Astrocyte (in vitro differentiated cells and primary cell): ENCODE measurements around the gene ABCA1. TPM values are rescaled to one million over a fixed set of nuclear protein-coding genes. Genes with fewer than 3 reads are reported as not detected.

ENCODE experiments used
- DNase-seq: peaks from one replicate; pipeline ENCODE4 v3.0.0-alpha.2; 2010; ENCODE audit warnings: low read depth
- FAIRE-seq: peaks from 2 replicates; lab custom pipeline; 2011; peaks lifted over from hg19 to GRCh38; lab: Jason Lieb, UNC
- H2AFZ ChIP-seq: 2 replicates; pipeline ENCODE4 v1.6.0; 2012; ENCODE audit warnings: low read depth, low read length, inconsistent platforms
- H3K27ac ChIP-seq: 2 replicates; pipeline ENCODE4 v1.5.1; 2011; ENCODE audit warnings: low read depth, low read length, inconsistent platforms
- H3K27me3 ChIP-seq: 2 replicates; pipeline ENCODE4 v1.6.0; 2011; ENCODE audit warnings: low read length, inconsistent platforms; ENCODE audit not compliant: insufficient read depth
- H3K36me3 ChIP-seq: 2 replicates; pipeline ENCODE4 v1.5.1; 2011; ENCODE audit warnings: low read length, inconsistent platforms; ENCODE audit not compliant: insufficient read depth
- H3K4me1 ChIP-seq: 2 replicates; pipeline ENCODE4 v1.5.1; 2011; ENCODE audit warnings: low read length, inconsistent platforms; ENCODE audit not compliant: insufficient read depth
- H3K4me2 ChIP-seq: 2 replicates; pipeline ENCODE4 v1.6.0; 2012; ENCODE audit warnings: low read length, inconsistent platforms
- H3K4me3 ChIP-seq: 2 replicates; pipeline ENCODE4 v1.5.1; 2011; ENCODE audit warnings: low read depth, mild to moderate bottlenecking, low read length, inconsistent platforms; ENCODE audit not compliant: insufficient read depth
- H3K79me2 ChIP-seq: 2 replicates; pipeline ENCODE4 v1.6.0; 2012; ENCODE audit warnings: mild to moderate bottlenecking, low read length, inconsistent platforms; ENCODE audit not compliant: insufficient read depth
- H3K9ac ChIP-seq: 2 replicates; pipeline ENCODE4 v1.6.0; 2012; ENCODE audit warnings: mild to moderate bottlenecking, low read length, inconsistent platforms
- H3K9me3 ChIP-seq: 2 replicates; pipeline ENCODE4 v1.5.1; 2012; ENCODE audit warnings: low read depth, mild to moderate bottlenecking, low read length, inconsistent platforms; ENCODE audit not compliant: insufficient read depth
- H4K20me1 ChIP-seq: 2 replicates; pipeline ENCODE4 v1.6.0; 2012; ENCODE audit warnings: low read length, inconsistent platforms; ENCODE audit not compliant: insufficient read depth
- H3K27ac Mint-ChIP-seq: one replicate; pipeline ENCODE4 v1.8.0; 2021; ENCODE audit warnings: mild to moderate bottlenecking, mixed read lengths; ENCODE audit not compliant: unreplicated experiment
- H3K27me3 Mint-ChIP-seq: one replicate; pipeline ENCODE4 v1.8.0; 2021; ENCODE audit warnings: low read depth, mixed read lengths; ENCODE audit not compliant: unreplicated experiment
- H3K36me3 Mint-ChIP-seq: one replicate; pipeline ENCODE4 v1.8.0; 2021; ENCODE audit warnings: low read depth, mixed read lengths; ENCODE audit not compliant: unreplicated experiment
- H3K4me1 Mint-ChIP-seq: one replicate; pipeline ENCODE4 v1.8.0; 2021; ENCODE audit warnings: low read depth, mixed read lengths; ENCODE audit not compliant: unreplicated experiment
- H3K4me3 Mint-ChIP-seq: one replicate; pipeline ENCODE4 v1.8.0; 2021; ENCODE audit warnings: mild to moderate bottlenecking, moderate library complexity, mixed read lengths; ENCODE audit not compliant: unreplicated experiment
- H3K9me3 Mint-ChIP-seq: one replicate; pipeline ENCODE4 v1.8.0; 2021; ENCODE audit warnings: mild to moderate bottlenecking, mixed read lengths; ENCODE audit not compliant: unreplicated experiment
- EZH2 ChIP-seq: IDR thresholded peaks from 2 replicates; pipeline ENCODE4 v1.6.1; 2012; ENCODE audit warnings: mild to moderate bottlenecking, low read length, inconsistent platforms; ENCODE audit not compliant: insufficient read depth
- total RNA-seq: library from RNA; stranded (reverse); gene quantifications from 2 replicates; pipeline ENCODE4 v1.2.1, GENCODE V29; 2021
- TF ChIP-seq, protein P1 (sequence below): IDR thresholded peaks from 2 replicates; pipeline ENCODE4 v1.5.1; 2011; ENCODE audit warnings: low read depth, mild to moderate bottlenecking, inconsistent platforms, low read length, moderate library complexity; ENCODE audit not compliant: insufficient read depth

ABCA1 gene
- total RNA-seq, 1 donor from 2014 or later, result 109 TPM

- peak overlapping the region; percentile 21 for H3K4me3 ChIP-seq
- H3K27me3 ChIP-seq, result no peaks in the 10 kb centered on the region
- H3K27me3 Mint-ChIP-seq, result no peaks in the 10 kb centered on the region
- peak overlapping the region; percentile 18 for H3K4me3 Mint-ChIP-seq
- peak; percentile 66 for FAIRE-seq
- peaks cover 51% of the 10 kb centered on the region for H3K4me1 ChIP-seq
- no peaks in the 10 kb centered on the region for H3K9me3 Mint-ChIP-seq
- peak overlapping the region; percentile 61 for H3K27ac ChIP-seq
- peaks cover 7% of the 10 kb centered on the region for H3K36me3 Mint-ChIP-seq
- H3K79me2 ChIP-seq, result peaks cover 78% of the 10 kb centered on the region
- H3K4me1 Mint-ChIP-seq, result peaks cover 71% of the 10 kb centered on the region
- H2AFZ ChIP-seq, result peak overlapping the region; percentile 6
- H4K20me1 ChIP-seq, result peaks cover 80% of the 10 kb centered on the region
- H3K36me3 ChIP-seq, result no peaks in the 10 kb centered on the region
- TF ChIP-seq EZH2, result no peak
- TF ChIP-seq, protein P1, sequence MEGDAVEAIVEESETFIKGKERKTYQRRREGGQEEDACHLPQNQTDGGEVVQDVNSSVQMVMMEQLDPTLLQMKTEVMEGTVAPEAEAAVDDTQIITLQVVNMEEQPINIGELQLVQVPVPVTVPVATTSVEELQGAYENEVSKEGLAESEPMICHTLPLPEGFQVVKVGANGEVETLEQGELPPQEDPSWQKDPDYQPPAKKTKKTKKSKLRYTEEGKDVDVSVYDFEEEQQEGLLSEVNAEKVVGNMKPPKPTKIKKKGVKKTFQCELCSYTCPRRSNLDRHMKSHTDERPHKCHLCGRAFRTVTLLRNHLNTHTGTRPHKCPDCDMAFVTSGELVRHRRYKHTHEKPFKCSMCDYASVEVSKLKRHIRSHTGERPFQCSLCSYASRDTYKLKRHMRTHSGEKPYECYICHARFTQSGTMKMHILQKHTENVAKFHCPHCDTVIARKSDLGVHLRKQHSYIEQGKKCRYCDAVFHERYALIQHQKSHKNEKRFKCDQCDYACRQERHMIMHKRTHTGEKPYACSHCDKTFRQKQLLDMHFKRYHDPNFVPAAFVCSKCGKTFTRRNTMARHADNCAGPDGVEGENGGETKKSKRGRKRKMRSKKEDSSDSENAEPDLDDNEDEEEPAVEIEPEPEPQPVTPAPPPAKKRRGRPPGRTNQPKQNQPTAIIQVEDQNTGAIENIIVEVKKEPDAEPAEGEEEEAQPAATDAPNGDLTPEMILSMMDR, result no peak
- peak overlapping the region; percentile 31 for H3K9ac ChIP-seq
- H3K9me3 ChIP-seq, result no peaks in the 10 kb centered on the region
- DNase-seq, result peak; percentile 92
- peak overlapping the region; percentile 43 for H3K27ac Mint-ChIP-seq
- peak overlapping the region; percentile 76 for H3K4me2 ChIP-seq
Observed at GRCh38 chr9:104907278-104907951, 20.5 kb downstream of the ABCA1 start.

DNA sequence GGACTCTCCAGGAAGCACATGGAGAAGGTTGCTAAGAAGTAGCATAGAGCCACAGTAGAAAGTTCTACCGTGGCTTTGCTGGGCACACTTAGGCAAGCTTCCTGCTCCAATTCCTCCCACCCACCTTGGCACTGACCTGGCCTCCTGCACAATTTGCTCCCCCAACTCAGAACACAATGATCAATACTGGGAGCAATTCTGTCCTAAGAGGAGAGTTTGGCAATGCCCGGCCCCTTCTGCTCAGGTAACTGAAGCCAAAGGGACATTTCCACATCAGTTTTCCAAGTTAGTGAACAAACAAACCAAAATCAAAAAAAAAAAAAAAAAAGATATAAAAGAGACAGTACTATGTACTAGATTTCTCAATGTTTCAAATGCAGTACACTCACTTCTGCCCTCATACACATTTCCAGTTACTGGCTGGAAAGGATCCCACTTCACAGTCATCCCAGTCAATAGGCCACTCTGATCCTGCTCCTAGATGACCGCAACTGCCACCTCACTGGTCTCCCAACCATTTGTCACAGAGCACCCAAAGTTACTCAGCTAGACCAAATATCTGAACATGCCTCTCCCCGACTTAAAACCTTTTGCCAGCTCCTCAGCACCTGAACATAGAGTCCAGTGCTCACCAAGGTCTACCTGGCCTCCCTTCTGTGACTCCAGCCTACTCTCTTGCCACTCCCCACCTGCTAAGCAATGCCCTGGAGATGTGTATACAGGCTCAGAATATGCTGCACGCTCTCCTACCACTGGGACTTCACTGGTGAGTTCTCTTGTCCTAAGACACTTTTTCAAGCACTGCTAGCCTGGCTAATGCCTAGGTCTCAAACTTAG lies 21.3 kb downstream of the ABCA1 start:
- Histone ChIP-seq H3K79me2 (peaks cover 72% of the 10 kb centered on the region), H3K4me2 (peak overlapping the region; percentile 76), H3K4me1 (peaks cover 51% of the 10 kb centered on the region), H3K4me3 (peak overlapping the region; percentile 8), H4K20me1 (peaks cover 75% of the 10 kb centered on the region), H3K36me3 (no peaks in the 10 kb centered on the region), H3K27me3 (no peaks in the 10 kb centered on the region), H3K27ac (peak overlapping the region; percentile 61), H3K9ac (peak overlapping the region; percentile 31), H2AFZ (no peak overlapping the region), H3K9me3 (no peaks in the 10 kb centered on the region)
- Mint-ChIP-seq H3K27ac (peak overlapping the region; percentile 37), H3K4me1 (peaks cover 68% of the 10 kb centered on the region), H3K36me3 (peaks cover 7% of the 10 kb centered on the region), H3K9me3 (no peaks in the 10 kb centered on the region), H3K27me3 (no peaks in the 10 kb centered on the region), H3K4me3 (peak overlapping the region; percentile 47)
- FAIRE-seq (no peak), DNase-seq (peak; percentile 81)
- TF ChIP-seq, protein P1, result no peak
